ENCODE data around the gene FAM131B. TPM values are rescaled to one million over a fixed set of nuclear protein-coding genes. Genes with fewer than 3 reads are reported as not detected.

FAM131B gene
- total and polyA plus RNA-seq, 2 of the 13 experiments (the other 11 are each of a cell fraction or from before 2014, with no cell fraction given) = 0.07 TPM; not detected in 1

DNA sequence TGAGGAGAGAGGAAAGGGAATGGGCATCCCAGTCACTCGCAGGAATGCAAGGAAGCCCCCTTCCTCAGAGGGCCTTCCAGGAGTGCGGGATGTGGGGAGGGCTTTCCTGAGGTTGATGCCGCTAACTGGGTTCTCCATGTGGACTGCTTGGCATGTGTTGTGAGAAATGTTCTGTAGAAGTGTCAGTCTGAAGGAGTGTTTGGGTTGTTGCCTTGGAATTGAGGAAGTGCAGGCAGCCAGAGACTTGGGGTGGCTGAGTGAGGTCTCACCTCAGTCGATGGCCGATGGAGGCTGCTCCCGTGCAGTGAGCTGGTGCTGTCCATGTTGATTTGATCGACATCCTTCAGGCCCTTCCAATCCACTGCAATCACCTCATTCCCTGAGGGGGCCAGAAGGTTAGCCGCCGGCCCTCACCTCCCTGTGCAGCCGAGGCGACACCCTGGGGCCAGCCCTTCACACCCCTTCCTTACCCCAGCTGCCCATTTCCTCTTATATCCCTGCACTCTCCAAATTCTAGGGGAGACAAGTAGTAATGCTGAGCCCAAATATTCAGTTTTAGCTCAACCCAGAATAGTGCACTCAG is 2.7 kb downstream of the FAM131B start:
- Histone ChIP-seq H3K9me3 (ENCODE audit: low read length) (no peaks in the 10 kb centered on the region), H2AFZ (ENCODE audit: low read length) (no peak overlapping the region), H3K4me2 (ENCODE audit: low read depth, low read length) (no peak overlapping the region), H4K20me1 (ENCODE audit: insufficient read depth, low read length) (no peaks in the 10 kb centered on the region), H3K79me2 (ENCODE audit: insufficient read depth, low read length) (no peaks in the 10 kb centered on the region), H3K4me1 (ENCODE audit: insufficient read depth, low read length) (no peaks in the 10 kb centered on the region), H3K27ac (ENCODE audit: extremely low read length, insufficient read depth, low read length) (no peak overlapping the region), H3K9ac (ENCODE audit: insufficient read depth, low read depth, low read length) (no peak overlapping the region), H3K27me3 (ENCODE audit: control insufficient read depth in 1 of 2, insufficient read depth in 2 of 2, low read length in 2 of 2) (peaks cover 7 to 69% of the 10 kb centered on the region in 2 experiments), H3K4me3 (replicated peaks in 1 of 3; ENCODE audit: insufficient read depth in 1 of 3, low read depth in 2 of 3, low read length in 3 of 3) (no peak overlapping the region), H3K36me3 (replicated peaks in 1 of 2; ENCODE audit: control insufficient read depth in 1 of 2, insufficient read depth in 2 of 2, low read length in 2 of 2) (no peaks in the 10 kb centered on the region)
- ATAC-seq (no peak), DNase-seq (ENCODE audit: low spot score) (no peak), FAIRE-seq (no peak)
- intact Hi-C loops (cut with micrococcal nuclease; ENCODE audit: unreplicated experiment) (no loop called here), in situ Hi-C loops (cut with HindIII; ENCODE audit: extremely low pct_ligation_motif_present, low pct_unique_long_range_greater_than_20kb) (no loop called here)
- ChIA-PET POLR2A (no interaction called here), CTCF (ENCODE audit: low intra/inter-chr PET ratio, low total read pairs) (no interaction called here)
- 36% methylated on average over 7 of the region's 11 CpGs for WGBS (ENCODE audit: low lambda C conversion rate)
- TF ChIP-seq ZNF180 (CRISPR knock-in tag; IDR thresholded peaks at IDR 0.05; ENCODE audit: borderline replicate concordance, low read depth) (no peak), SMC3 (IDR thresholded peaks at IDR 0.05; ENCODE audit: low read length) (no peak), XRCC5 (optimal IDR thresholded peaks at IDR 0.05; ENCODE audit: low read length) (no peak), SMARCE1 (IDR thresholded peaks at IDR 0.05; ENCODE audit: borderline replicate concordance) (no peak), AKAP8 (CRISPR knock-in tag; IDR thresholded peaks at IDR 0.05) (no peak), HMG20A (CRISPR knock-in tag; IDR thresholded peaks at IDR 0.05; ENCODE audit: borderline replicate concordance) (no peak)
- no TSS peak for BruUV-seq (replicated peaks)

GRCh38 chr7:143358626-143359025 is 3.9 kb downstream of the FAM131B start:
- POLR2A ChIA-PET = no interaction called here
- Histone ChIP-seq H2AFZ (ENCODE audit: low read length) (no peak overlapping the region), H3K27ac (ENCODE audit: extremely low read length, insufficient read depth, low read length) (no peak overlapping the region), H3K4me1 (ENCODE audit: insufficient read depth, low read length) (no peaks in the 10 kb centered on the region), H3K4me2 (ENCODE audit: low read depth, low read length) (no peak overlapping the region), H3K4me3 (replicated peaks in 1 of 3; ENCODE audit: insufficient read depth in 1 of 3, low read depth in 2 of 3, low read length in 3 of 3) (no peak overlapping the region), H3K9me3 (ENCODE audit: low read length) (no peaks in the 10 kb centered on the region), H3K9ac (ENCODE audit: insufficient read depth, low read depth, low read length) (no peak overlapping the region), H4K20me1 (ENCODE audit: insufficient read depth, low read length) (no peaks in the 10 kb centered on the region), H3K27me3 (ENCODE audit: control insufficient read depth in 1 of 2, insufficient read depth in 2 of 2, low read length in 2 of 2) (peaks cover 6 to 57% of the 10 kb centered on the region in 2 experiments), H3K36me3 (replicated peaks in 1 of 2; ENCODE audit: control insufficient read depth in 1 of 2, insufficient read depth in 2 of 2, low read length in 2 of 2) (no peaks in the 10 kb centered on the region), H3K79me2 (ENCODE audit: insufficient read depth, low read length) (no peaks in the 10 kb centered on the region)
- no peak for ATAC-seq
- CTCF ChIA-PET (ENCODE audit: low intra/inter-chr PET ratio, low total read pairs) = no interaction called here
- TF ChIP-seq RBAK (CRISPR knock-in tag; IDR thresholded peaks at IDR 0.05) (no peak), MNT (IDR thresholded peaks at IDR 0.05) (peak; percentile 18; the same call in 1 of the 2 replicates)
- BruUV-seq (replicated peaks) = no TSS peak
- in situ Hi-C loops (cut with HindIII; ENCODE audit: extremely low pct_ligation_motif_present, low pct_unique_long_range_greater_than_20kb) = no loop called here
- 35% methylated on average over 9 of the region's 12 CpGs for WGBS (ENCODE audit: low lambda C conversion rate)
- intact Hi-C loops (cut with micrococcal nuclease; ENCODE audit: unreplicated experiment) = no loop called here
- FAIRE-seq = no peak
- no peak for DNase-seq (ENCODE audit: low spot score)

Data from HepG2 (cell line).